Left ventricle myocardium inferior (tissue), 1 donor: ENCODE data around the gene MAPK10. TPM values are rescaled to one million over a fixed set of nuclear protein-coding genes. Genes with fewer than 3 reads are reported as not detected.

Source experiments
- DNase-seq: peaks from one replicate; pipeline ENCODE4 v3.0.0-alpha.2; 2020
- H3K27ac ChIP-seq: fragments of 200-600 bp; replicated peaks from 2 replicates; pipeline ENCODE4 v1.8.0; 2021
- H3K27me3 ChIP-seq: fragments of 200-600 bp; 2 replicates; pipeline ENCODE4 v1.8.0; 2021; ENCODE audit warnings: low read depth
- H3K36me3 ChIP-seq: fragments of 200-600 bp; 2 replicates; pipeline ENCODE4 v1.8.0; 2021
- H3K4me1 ChIP-seq: fragments of 200-600 bp; 2 replicates; pipeline ENCODE4 v1.8.0; 2021
- H3K4me3 ChIP-seq: fragments of 200-600 bp; 2 replicates; pipeline ENCODE4 v1.8.0; 2021; ENCODE audit warnings: mild to moderate bottlenecking, moderate library complexity
- H3K9me3 ChIP-seq: fragments of 200-600 bp; replicated peaks from 2 replicates; pipeline ENCODE4 v1.8.0; 2021
- intact Hi-C: fragments of 100-400 bp; cut with micrococcal nuclease; formaldehyde crosslinking; loops from one replicate; pipeline ENCODE4 v1.11.0; 2022
- total RNA-seq: library from RNA; stranded (reverse); fragmentation: NEBNext Ultra II Directional; extraction: Animal tissue kit (Norgen Biotek cat#: 25700); gene quantifications from one replicate; pipeline ENCODE4 v1.2.1, GENCODE V29; 2021
- TF ChIP-seq, protein P1 (sequence below): fragments of 200-600 bp; IDR thresholded peaks from 2 replicates; pipeline ENCODE4 v1.8.0; 2021; ENCODE audit warnings: antibody characterized with exemption, mild to moderate bottlenecking, borderline replicate concordance
- donor health status: DM: no; HTN: yes; CAD: no; lungs with severe emphysema.

MAPK10 gene
- total RNA-seq, 1 donor from 2014 or later = 4.0 TPM

DNA sequence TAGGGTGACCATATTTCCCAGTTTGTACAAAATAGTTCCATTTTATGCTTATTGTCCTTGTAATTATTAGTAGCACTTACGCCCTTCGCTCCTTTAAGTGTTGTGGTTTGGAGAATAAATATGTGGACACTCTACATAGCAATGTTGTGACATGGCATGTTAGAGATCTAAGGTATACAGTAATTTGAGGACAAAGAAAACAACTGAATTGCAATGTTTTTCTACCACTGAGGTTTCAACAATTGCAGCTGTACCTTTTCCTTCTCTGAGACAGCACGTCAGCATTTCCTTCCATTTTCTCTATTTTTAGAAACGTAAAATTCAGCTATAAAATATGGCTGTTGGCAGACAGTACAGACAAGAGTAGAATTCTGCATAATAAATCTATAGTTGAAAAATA, 323.1 kb downstream of the MAPK10 start:
- DNase-seq = no peak
- TF ChIP-seq, protein P1, sequence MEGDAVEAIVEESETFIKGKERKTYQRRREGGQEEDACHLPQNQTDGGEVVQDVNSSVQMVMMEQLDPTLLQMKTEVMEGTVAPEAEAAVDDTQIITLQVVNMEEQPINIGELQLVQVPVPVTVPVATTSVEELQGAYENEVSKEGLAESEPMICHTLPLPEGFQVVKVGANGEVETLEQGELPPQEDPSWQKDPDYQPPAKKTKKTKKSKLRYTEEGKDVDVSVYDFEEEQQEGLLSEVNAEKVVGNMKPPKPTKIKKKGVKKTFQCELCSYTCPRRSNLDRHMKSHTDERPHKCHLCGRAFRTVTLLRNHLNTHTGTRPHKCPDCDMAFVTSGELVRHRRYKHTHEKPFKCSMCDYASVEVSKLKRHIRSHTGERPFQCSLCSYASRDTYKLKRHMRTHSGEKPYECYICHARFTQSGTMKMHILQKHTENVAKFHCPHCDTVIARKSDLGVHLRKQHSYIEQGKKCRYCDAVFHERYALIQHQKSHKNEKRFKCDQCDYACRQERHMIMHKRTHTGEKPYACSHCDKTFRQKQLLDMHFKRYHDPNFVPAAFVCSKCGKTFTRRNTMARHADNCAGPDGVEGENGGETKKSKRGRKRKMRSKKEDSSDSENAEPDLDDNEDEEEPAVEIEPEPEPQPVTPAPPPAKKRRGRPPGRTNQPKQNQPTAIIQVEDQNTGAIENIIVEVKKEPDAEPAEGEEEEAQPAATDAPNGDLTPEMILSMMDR = no peak
- H3K4me3 ChIP-seq = no peak overlapping the region
- H3K36me3 ChIP-seq = no peaks in the 10 kb centered on the region
- intact Hi-C loops = no loop called here
- no peaks in the 10 kb centered on the region for H3K27me3 ChIP-seq
- peaks cover 35% of the 10 kb centered on the region for H3K4me1 ChIP-seq
- H3K27ac ChIP-seq = no peak overlapping the region
- peaks cover 7% of the 10 kb centered on the region for H3K9me3 ChIP-seq

DNA sequence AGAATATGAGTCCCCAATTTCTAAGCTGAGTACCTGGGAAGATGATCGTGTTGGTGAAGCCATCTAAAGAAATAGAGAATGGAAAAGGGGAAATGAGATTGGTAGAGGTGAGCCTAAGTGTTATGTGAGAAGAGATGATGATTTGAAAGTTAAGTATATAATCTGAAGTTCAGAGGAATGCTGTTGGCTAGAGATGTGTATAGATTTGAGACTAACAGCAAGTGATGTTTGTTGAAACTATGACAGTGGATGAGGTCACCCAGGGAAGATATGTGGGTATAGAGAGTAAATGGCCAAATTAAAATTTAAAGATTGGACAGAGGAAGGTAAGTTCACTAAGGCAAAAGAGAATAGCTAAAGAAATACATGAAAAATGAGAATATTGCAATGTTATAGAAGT, 324.2 kb downstream of the MAPK10 start:
- no peaks in the 10 kb centered on the region for H3K9me3 ChIP-seq
- no peak for DNase-seq
- no peaks in the 10 kb centered on the region for H3K27me3 ChIP-seq
- no peak overlapping the region for H3K4me3 ChIP-seq
- H3K27ac ChIP-seq = no peak overlapping the region
- H3K4me1 ChIP-seq = peaks cover 35% of the 10 kb centered on the region
- intact Hi-C loops = no loop called here
- TF ChIP-seq, protein P1 = no peak
- H3K36me3 ChIP-seq = no peaks in the 10 kb centered on the region

DNA sequence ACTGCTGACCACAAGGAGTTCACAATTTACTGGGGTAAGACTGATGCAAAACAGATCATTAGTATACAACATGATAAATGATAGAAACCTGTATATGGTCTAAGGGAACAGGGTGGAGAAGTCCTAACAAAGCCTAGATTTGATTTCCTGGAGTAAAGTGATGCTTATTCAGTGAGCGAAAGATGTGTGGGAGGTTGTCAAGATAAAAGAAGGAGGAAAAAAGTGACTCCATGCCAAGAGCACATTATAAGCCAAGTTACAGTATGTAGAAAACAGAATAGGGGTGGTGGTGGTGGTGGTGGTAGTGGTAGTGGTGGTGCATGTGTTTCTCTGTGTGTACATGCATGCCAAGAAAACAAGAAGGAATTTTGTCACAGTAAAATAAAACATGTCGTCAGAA, 325.2 kb downstream of the MAPK10 start:
- intact Hi-C loops = no loop called here
- H3K27ac ChIP-seq = no peak overlapping the region
- H3K27me3 ChIP-seq = no peaks in the 10 kb centered on the region
- no peak for DNase-seq
- H3K4me1 ChIP-seq = peaks cover 35% of the 10 kb centered on the region
- TF ChIP-seq, protein P1 = no peak
- H3K4me3 ChIP-seq = no peak overlapping the region
- H3K36me3 ChIP-seq = no peaks in the 10 kb centered on the region
- no peaks in the 10 kb centered on the region for H3K9me3 ChIP-seq

DNA sequence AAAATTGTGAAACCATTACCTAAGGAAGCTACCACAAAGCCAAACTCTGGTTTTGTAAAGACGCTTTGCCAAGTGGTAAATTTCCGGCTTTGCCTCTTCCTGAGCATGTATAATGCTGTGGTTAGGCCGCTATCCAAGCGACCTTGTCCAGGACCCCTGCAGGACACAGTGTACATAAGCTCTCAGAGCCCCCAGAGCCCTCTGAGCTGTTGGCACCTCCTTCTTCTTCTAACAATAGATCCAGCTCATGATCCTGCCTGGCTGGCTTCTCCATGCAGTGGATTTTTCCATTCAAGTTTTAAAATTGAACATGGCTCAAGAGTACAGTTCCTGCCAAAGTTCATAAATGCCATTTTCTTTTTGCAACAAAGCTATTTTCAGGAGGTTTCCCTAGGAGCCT, 326.7 kb downstream of the MAPK10 start:
- DNase-seq = peak; percentile 36
- no peaks in the 10 kb centered on the region for H3K9me3 ChIP-seq
- peak overlapping the region; percentile 20 for H3K4me3 ChIP-seq
- peak overlapping the region; percentile 91 for H3K27ac ChIP-seq
- H3K4me1 ChIP-seq = peaks cover 35% of the 10 kb centered on the region
- no peaks in the 10 kb centered on the region for H3K36me3 ChIP-seq
- TF ChIP-seq, protein P1 = no peak
- intact Hi-C loops = no loop called here
- no peaks in the 10 kb centered on the region for H3K27me3 ChIP-seq

DNA sequence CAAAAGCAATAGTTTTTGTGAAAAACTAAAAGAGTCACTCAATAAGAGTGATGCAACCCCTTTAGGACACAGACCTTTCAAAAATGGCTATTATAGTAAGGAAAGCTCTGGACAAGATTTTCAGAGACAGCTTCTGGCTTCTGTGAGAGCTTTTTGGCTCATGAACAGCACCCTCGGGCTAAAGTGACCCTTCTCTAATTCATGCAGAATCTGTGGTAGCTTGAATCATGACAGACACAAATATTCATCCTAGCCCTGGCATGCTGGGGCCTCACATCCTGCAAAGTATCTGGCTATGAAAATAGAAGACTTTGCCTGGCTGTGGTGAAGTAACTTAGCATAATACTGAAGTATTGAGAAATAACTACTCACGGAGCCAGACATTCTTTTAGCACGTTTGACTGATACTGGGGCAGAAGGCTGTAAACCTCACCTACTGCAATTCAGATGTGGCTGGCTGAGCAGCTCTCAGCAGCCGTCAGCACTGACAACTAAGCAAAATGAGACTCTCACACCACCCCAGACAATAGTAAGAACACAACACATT, 327.3 kb downstream of the MAPK10 start:
- no peaks in the 10 kb centered on the region for H3K27me3 ChIP-seq
- H3K4me3 ChIP-seq = peak overlapping the region; percentile 20
- TF ChIP-seq, protein P1 = no peak
- no peaks in the 10 kb centered on the region for H3K36me3 ChIP-seq
- no peak for DNase-seq
- peak overlapping the region; percentile 91 for H3K27ac ChIP-seq
- H3K4me1 ChIP-seq = peaks cover 32% of the 10 kb centered on the region
- no peaks in the 10 kb centered on the region for H3K9me3 ChIP-seq
- intact Hi-C loops = no loop called here
